H1 (cell line): ENCODE results near the gene CEP152. TPM values are rescaled to one million over a fixed set of nuclear protein-coding genes. Genes with fewer than 3 reads are reported as not detected.

Experiments used
- CTCF ChIA-PET: fragments of 300-600 bp; sonication (Branson Sonifier 250); formaldehyde crosslinking; loops from one replicate; lab custom pipeline; 2021; ENCODE audit not compliant: partially characterized antibody; lab: Charles Lee
- POLR2A ChIA-PET: fragments of 300-600 bp; sonication (Branson Sonifier 250); formaldehyde crosslinking; loops from one replicate; lab custom pipeline; 2021; ENCODE audit warnings: inconsistent platforms; ENCODE audit not compliant: partially characterized antibody; lab: Charles Lee
- DNase-seq, 2 experiments: peaks; one replicate each; pipeline versions ENCODE4 v3.0.0 to v3.0.0-alpha.2; 2010 to 2022; ENCODE audit warnings: low spot score in 2 of 2, low read depth in 1 of 2, mixed read lengths in 1 of 2
- FAIRE-seq: peaks from 2 replicates; lab custom pipeline; 2011; peaks lifted over from hg19 to GRCh38; lab: Jason Lieb, UNC
- H2AFZ ChIP-seq: 2 replicates; pipeline ENCODE4 v1.8.1; 2012; ENCODE audit warnings: low read length, inconsistent platforms
- H2AK5ac ChIP-seq: 2 replicates; pipeline ENCODE4 v1.6.1; 2013; ENCODE audit warnings: low read depth, low read length
- H2BK120ac ChIP-seq: replicated peaks from 2 replicates; pipeline ENCODE3; 2013; ENCODE audit warnings: low read depth, low read length, inconsistent platforms
- H2BK12ac ChIP-seq: 2 replicates; pipeline ENCODE4 v1.6.1; 2013; ENCODE audit warnings: low read depth, low read length
- H2BK15ac ChIP-seq: 2 replicates; pipeline ENCODE4 v1.6.1; 2013; ENCODE audit warnings: low read length
- H2BK20ac ChIP-seq: 2 replicates; pipeline ENCODE4 v1.6.1; 2013; ENCODE audit warnings: low read length
- H2BK5ac ChIP-seq: 2 replicates; pipeline ENCODE4 v1.6.1; 2013; ENCODE audit warnings: low read depth, low read length
- H3K14ac ChIP-seq: 2 replicates; pipeline ENCODE4 v1.6.1; 2013; ENCODE audit warnings: inconsistent platforms; ENCODE audit not compliant: insufficient read length
- H3K18ac ChIP-seq: 2 replicates; pipeline ENCODE4 v1.6.1; 2013; ENCODE audit warnings: low read length; ENCODE audit errors: extremely low read depth
- H3K23ac ChIP-seq: 2 replicates; pipeline ENCODE4 v1.6.1; 2013; ENCODE audit warnings: inconsistent platforms; ENCODE audit not compliant: insufficient read length
- H3K23me2 ChIP-seq: 2 replicates; pipeline ENCODE4 v1.6.1; 2013; ENCODE audit warnings: low read depth, low read length
- H3K27ac ChIP-seq: 2 replicates; pipeline ENCODE4 v1.6.1; 2011; ENCODE audit warnings: low read depth, low read length, inconsistent platforms
- H3K27me3 ChIP-seq, 4 experiments: replicated peaks in 1 of 4; 1 replicate in 1 of 4; 2 replicates in 3 of 4; pipeline versions ENCODE4 v1.6.1 to v1.8.1; 2011 to 2013; ENCODE audit warnings: low read length in 3 of 4, mild to moderate bottlenecking in 3 of 4, inconsistent platforms in 2 of 4, mixed read lengths in 2 of 4, moderate library complexity in 1 of 4; ENCODE audit not compliant: control insufficient read depth in 3 of 4, insufficient read depth in 3 of 4; ENCODE audit errors: extremely low read depth in 1 of 4
- H3K36me3 ChIP-seq, 4 experiments: 2 replicates each; pipeline versions ENCODE4 v1.6.1 to v1.8.1; 2011 to 2013; ENCODE audit warnings: mild to moderate bottlenecking in 4 of 4, low read length in 3 of 4, moderate library complexity in 2 of 4, control low read depth in 1 of 4, inconsistent platforms in 1 of 4; ENCODE audit not compliant: insufficient read depth in 4 of 4, control insufficient read depth in 2 of 4
- H3K4ac ChIP-seq: replicated peaks from 2 replicates; pipeline ENCODE3; 2013; ENCODE audit warnings: low read length, low read depth, mixed read lengths, inconsistent platforms; ENCODE audit not compliant: insufficient read length
- H3K4me1 ChIP-seq, 4 experiments: replicated peaks in 1 of 4; 1 replicate in 1 of 4; 2 replicates in 3 of 4; pipeline versions ENCODE4 v1.6.1 to v1.8.1; 2011 to 2013; ENCODE audit warnings: low read length in 3 of 4, inconsistent platforms in 2 of 4, mixed read lengths in 1 of 4; ENCODE audit not compliant: insufficient read depth in 4 of 4, control insufficient read depth in 3 of 4
- H3K4me2 ChIP-seq, 2 experiments: 2 replicates each; pipeline versions ENCODE4 v1.6.1 to v1.8.1; 2011 to 2013; ENCODE audit warnings: low read depth in 2 of 2, low read length in 2 of 2, control low read depth in 1 of 2, inconsistent platforms in 1 of 2, mild to moderate bottlenecking in 1 of 2; ENCODE audit not compliant: insufficient read depth in 1 of 2
- H3K4me3 ChIP-seq, 4 experiments: fragments of 200-600, 300-600 bp in 1 of 4; sonication (generic), shearing (Covaris generic), sonication (Bioruptor Twin) in 1 of 4; 2 replicates each; pipeline versions ENCODE4 v1.5.1 to v1.8.1; 2011 to 2016; ENCODE audit warnings: low read length in 4 of 4, low read depth in 3 of 4, control low read depth in 2 of 4, inconsistent platforms in 2 of 4, mild to moderate bottlenecking in 2 of 4, mixed read lengths in 1 of 4, moderate library complexity in 1 of 4; ENCODE audit not compliant: insufficient read depth in 2 of 4; ENCODE audit errors: extremely low read depth in 1 of 4
- H3K56ac ChIP-seq: replicated peaks from 2 replicates; pipeline ENCODE3; 2013; ENCODE audit warnings: low read depth, mild to moderate bottlenecking, mixed read lengths, low read length, inconsistent platforms; ENCODE audit not compliant: insufficient read length
- H3K79me1 ChIP-seq: 2 replicates; pipeline ENCODE4 v1.6.1; 2013; ENCODE audit warnings: low read depth, low read length, control low read depth
- H3K79me2 ChIP-seq, 2 experiments: 2 replicates each; pipeline versions ENCODE4 v1.6.1 to v1.8.1; 2012 to 2013; ENCODE audit warnings: low read length in 2 of 2, mild to moderate bottlenecking in 2 of 2, inconsistent platforms in 1 of 2; ENCODE audit not compliant: insufficient read depth in 2 of 2, control insufficient read depth in 1 of 2
- H3K9ac ChIP-seq, 4 experiments: replicated peaks in 1 of 4; 1 replicate in 1 of 4; 2 replicates in 3 of 4; pipeline versions ENCODE4 v1.6.1 to v1.8.1; 2011 to 2013; ENCODE audit warnings: low read depth in 3 of 4, low read length in 3 of 4, control low read depth in 2 of 4, mild to moderate bottlenecking in 2 of 4, moderate library complexity in 2 of 4, inconsistent platforms in 1 of 4; ENCODE audit errors: extremely low read depth in 1 of 4
- H3K9me3 ChIP-seq, 2 experiments: 2 replicates each; pipeline versions ENCODE4 v1.6.1 to v1.8.1; 2012 to 2013; ENCODE audit warnings: mild to moderate bottlenecking in 2 of 2, moderate library complexity in 2 of 2, control low read depth in 1 of 2, inconsistent platforms in 1 of 2, low read depth in 1 of 2, low read length in 1 of 2, mixed read lengths in 1 of 2; ENCODE audit not compliant: insufficient read depth in 2 of 2
- H4K20me1 ChIP-seq, 2 experiments: replicated peaks in 1 of 2; 2 replicates each; pipeline versions ENCODE3 to v1.8.1; 2011 to 2013; ENCODE audit warnings: inconsistent platforms in 2 of 2, low read length in 2 of 2, mild to moderate bottlenecking in 1 of 2; ENCODE audit not compliant: insufficient read depth in 2 of 2, control insufficient read depth in 1 of 2
- H4K5ac ChIP-seq: 2 replicates; pipeline ENCODE4 v1.6.1; 2013; ENCODE audit warnings: low read length, low read depth, mixed read lengths, inconsistent platforms; ENCODE audit not compliant: insufficient read length
- H4K8ac ChIP-seq: 2 replicates; pipeline ENCODE4 v1.8.0; 2013; ENCODE audit warnings: mild to moderate bottlenecking, moderate library complexity, low read length, inconsistent platforms; ENCODE audit not compliant: insufficient read depth; ENCODE audit errors: extremely low read depth
- H4K91ac ChIP-seq: replicated peaks from 2 replicates; pipeline ENCODE3; 2013; ENCODE audit warnings: low read length, mixed read lengths, inconsistent platforms; ENCODE audit not compliant: insufficient read length
- SIN3A ChIP-seq, 2 experiments: IDR thresholded peaks in 1 of 2; conservative IDR thresholded peaks in 1 of 2; 2 replicates each; pipeline ENCODE4 v1.6.1; 2011 to 2012; ENCODE audit warnings: low read length in 2 of 2, improper control_type of control experiment in 1 of 2, low read depth in 1 of 2, mild to moderate bottlenecking in 1 of 2
- SIRT6 ChIP-seq: IDR thresholded peaks from one replicate; pipeline ENCODE4 v1.7.1; 2012; ENCODE audit warnings: low read length, inconsistent platforms
- TCF12 ChIP-seq: IDR thresholded peaks from 2 replicates; pipeline ENCODE4 v1.6.1; 2011; ENCODE audit warnings: low read depth, mild to moderate bottlenecking, low read length
- WGBS, 2 experiments: shearing (Covaris generic) in 1 of 2; methylation state at CpG; one replicate each; pipeline versions ENCODE4 v1.1.6 to v1.1.7; 2013 to 2015; ENCODE audit warnings: low lambda C conversion rate in 2 of 2, mixed read lengths in 2 of 2, inconsistent platforms in 1 of 2, low coverage in 1 of 2, missing lambda C conversion rate in 1 of 2; ENCODE audit not compliant: insufficient replicate concordance in 2 of 2, insufficient coverage in 1 of 2, insufficient read length in 1 of 2; ENCODE audit errors: extremely low coverage in 1 of 2, missing lambda C conversion rate in 1 of 2; 5-methylcytosine and 5-hydroxymethylcytosine counted together
- polyA plus RNA-seq, 7 experiments: library from polyadenylated mRNA; depleted of rRNA in 3 of 7; stranded (reverse) in 5 of 7; unstranded in 2 of 7; fragments of >200 nt in 5 of 7; fragments of 200-250 nt in 2 of 7; gene quantifications; 1 replicate in 5 of 7; 2 replicates in 1 of 7; 4 replicates in 1 of 7; pipeline versions ENCODE4 v1.2.1 to v1.2.3, GENCODE V29; 2011 to 2013; ENCODE audit warnings: missing spikeins in 2 of 7, mixed read lengths in 2 of 7
- total RNA-seq: library from RNA; stranded (reverse); fragmentation: NEBNext Ultra II Directional; extraction: Animal tissue kit (Norgen Biotek cat#: 25700); gene quantifications from 2 replicates; pipeline ENCODE4 v1.2.1, GENCODE V29; 2021

CEP152 gene
- total and polyA plus RNA-seq, 2 of the 8 experiments (the other 6 are each of a cell fraction or from before 2014, with no cell fraction given), result 1.4 to 16.2 TPM

DNA sequence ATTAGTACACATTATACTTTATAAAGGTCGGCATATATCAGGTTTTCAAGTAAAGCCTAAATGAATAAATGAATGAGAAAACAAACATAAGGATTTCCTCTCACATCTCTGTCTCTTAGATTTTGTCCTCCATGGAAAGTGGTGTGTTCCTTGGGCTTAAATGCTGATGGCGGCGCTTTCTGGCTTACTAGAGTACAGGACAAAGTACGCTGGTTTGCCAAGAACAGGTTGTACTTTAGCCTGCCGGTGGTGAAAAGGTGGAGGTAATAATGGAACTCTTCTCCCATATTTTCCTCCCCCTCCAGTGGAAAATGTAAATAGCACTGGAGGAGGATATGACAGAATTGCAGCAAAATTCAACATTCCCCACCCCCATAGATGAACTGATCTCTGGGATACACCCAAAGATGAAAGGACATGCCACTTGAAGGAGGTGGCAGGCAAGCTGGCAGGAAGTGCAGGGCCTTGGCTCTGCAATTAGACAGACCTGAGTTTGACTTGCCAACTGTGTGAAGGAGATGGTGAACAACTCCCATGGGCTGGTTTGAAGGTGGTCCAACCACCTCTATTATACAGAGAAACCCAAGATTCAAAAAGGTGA, 29.3 kb downstream of the CEP152 start:
- peaks cover 0 to 29% (median 16%) of the 10 kb centered on the region in 4 experiments; a peak in 6 of 8 replicates for H3K36me3 ChIP-seq
- H3K27ac ChIP-seq, result no peak overlapping the region
- H3K4ac ChIP-seq, result no peak overlapping the region
- WGBS, 2 experiments, result 92% methylated on average over 5 of the region's 5 CpGs; no CpG with 5 or more reads in 1 of the 2 experiments
- H2BK5ac ChIP-seq, result no peak overlapping the region
- H2BK15ac ChIP-seq, result no peak overlapping the region
- H4K5ac ChIP-seq, result no peak overlapping the region
- FAIRE-seq (no peak), DNase-seq (no peak)
- no peaks in the 10 kb centered on the region for H3K4me1 ChIP-seq
- H3K79me1 ChIP-seq, result no peaks in the 10 kb centered on the region
- H3K27me3 ChIP-seq, result no peaks in the 10 kb centered on the region
- H4K20me1 ChIP-seq, result peaks cover 0 to 2% of the 10 kb centered on the region in 2 experiments
- no peak overlapping the region for H4K91ac ChIP-seq
- no peak overlapping the region for H3K23ac ChIP-seq
- H3K18ac ChIP-seq, result no peak overlapping the region
- POLR2A ChIA-PET, result no interaction called here
- TF ChIP-seq SIRT6 (no peak), SIN3A (conservative IDR thresholded peaks at IDR 0.05 in 1 of 2, IDR thresholded peaks at IDR 0.05 in 1 of 2; ENCODE audit: low read depth in 1 of 2, low read length in 2 of 2) (no peak), TCF12 (no peak)
- H3K4me3 ChIP-seq, result no peak overlapping the region
- no peak overlapping the region for H4K8ac ChIP-seq
- H3K9ac ChIP-seq, result no peak overlapping the region
- H3K14ac ChIP-seq, result no peak overlapping the region
- H2BK120ac ChIP-seq, result no peak overlapping the region
- H2BK20ac ChIP-seq, result no peak overlapping the region
- no peaks in the 10 kb centered on the region for H3K9me3 ChIP-seq
- CTCF ChIA-PET, result no interaction called here
- H3K56ac ChIP-seq, result no peak overlapping the region
- no peaks in the 10 kb centered on the region for H3K79me2 ChIP-seq
- no peak overlapping the region for H2BK12ac ChIP-seq
- no peaks in the 10 kb centered on the region; the same call in 1 of the 2 replicates for H3K23me2 ChIP-seq
- H2AK5ac ChIP-seq, result no peak overlapping the region
- no peak overlapping the region for H2AFZ ChIP-seq
- H3K4me2 ChIP-seq, result no peak overlapping the region
